NCI-H524 treated with DMSO at 0.1 percent for 48 hours (cell line): Measurements from ENCODE around the gene RMND5B.
A peak's percentile ranks its signal among the peaks of the same experiment; 100 is the strongest.
"Not testable (repeated sequence)": the region's sequence is repeated elsewhere in the genome, so short reads cannot be mapped to it uniquely, and the experiment has no call there.

Experiments used
- DNase-seq: peaks from one replicate; lab custom pipeline; 2025; lab: John Stamatoyannopoulos, UW

Gene RMND5B

GRCh38 chr5:178114325-178115135 lies 16.3 kb upstream of the RMND5B start:
- no peak for DNase-seq

- DNase-seq = no peak
These were observed 15.5 kb upstream of the RMND5B start for GRCh38 chr5:178115136-178115813.

GRCh38 chr5:178115814-178116142 lies 15.0 kb upstream of the RMND5B start:
- no peak for DNase-seq

- DNase-seq = no peak
These were observed 14.5 kb upstream of the RMND5B start for GRCh38 chr5:178116143-178116885.

- no peak for DNase-seq
These were observed 12.7 kb upstream of the RMND5B start for GRCh38 chr5:178117923-178118701.

GRCh38 chr5:178119915-178120606 lies 10.8 kb upstream of the RMND5B start:
- no peak for DNase-seq

GRCh38 chr5:178120607-178121357 lies 10.0 kb upstream of the RMND5B start:
- DNase-seq = peak; percentile 67

GRCh38 chr5:178121391-178122276 lies 9.2 kb upstream of the RMND5B start:
- DNase-seq = no peak

- no peak for DNase-seq
These were observed 8.5 kb upstream of the RMND5B start for GRCh38 chr5:178122346-178122745.

- DNase-seq = no peak
These were observed 7.5 kb upstream of the RMND5B start for GRCh38 chr5:178123094-178123965.

- DNase-seq = no peak
These were observed 6.6 kb upstream of the RMND5B start for GRCh38 chr5:178123966-178124925.

- no peak for DNase-seq
These were observed 5.4 kb upstream of the RMND5B start for GRCh38 chr5:178125253-178125906.

GRCh38 chr5:178126556-178126955 lies 4.3 kb upstream of the RMND5B start:
- DNase-seq = no peak

GRCh38 chr5:178127300-178128009 lies 3.4 kb upstream of the RMND5B start:
- not testable (repeated sequence) for DNase-seq

GRCh38 chr5:178129296-178129695 lies 1.5 kb upstream of the RMND5B start:
- no peak for DNase-seq

- not testable (repeated sequence) for DNase-seq
These were observed 609 bp upstream of the RMND5B start for GRCh38 chr5:178130234-178130575.
